HG02973 (cell line): ENCODE data around the gene L3MBTL3.
"Not testable (repeated sequence)": the region's sequence is repeated elsewhere in the genome, so short reads cannot be mapped to it uniquely, and the experiment has no call there.

Source experiments
- ATAC-seq: cut with Tn5 transposase; IDR thresholded peaks from one replicate; pipeline ENCODE4 v1.9.1; 2021; ENCODE audit warnings: moderate library complexity; ENCODE audit not compliant: unreplicated experiment

L3MBTL3 gene

GRCh38 chr6:130070792-130071191 is 52.4 kb downstream of the L3MBTL3 start:
- no peak for ATAC-seq

- ATAC-seq, result no peak
Observed at GRCh38 chr6:130075879-130076460, 57.6 kb downstream of the L3MBTL3 start.

GRCh38 chr6:130076512-130076911 is 58.1 kb downstream of the L3MBTL3 start:
- ATAC-seq, result no peak

GRCh38 chr6:130090796-130091195 is 72.4 kb downstream of the L3MBTL3 start:
- ATAC-seq, result no peak

GRCh38 chr6:130093546-130093945 is 75.2 kb downstream of the L3MBTL3 start:
- ATAC-seq, result no peak

GRCh38 chr6:130098317-130098716 is 79.9 kb downstream of the L3MBTL3 start:
- no peak for ATAC-seq

GRCh38 chr6:130099119-130099518 is 80.7 kb downstream of the L3MBTL3 start:
- ATAC-seq, result no peak

GRCh38 chr6:130105996-130106704 is 87.8 kb downstream of the L3MBTL3 start:
- peak; percentile 97 for ATAC-seq

- ATAC-seq, result no peak
Observed at GRCh38 chr6:130107710-130108109, 89.3 kb downstream of the L3MBTL3 start.

GRCh38 chr6:130111031-130111430 is 92.7 kb downstream of the L3MBTL3 start:
- no peak for ATAC-seq

GRCh38 chr6:130113201-130113710 is 94.9 kb downstream of the L3MBTL3 start:
- ATAC-seq, result no peak

GRCh38 chr6:130115036-130115435 is 96.7 kb downstream of the L3MBTL3 start:
- ATAC-seq, result peak; percentile 90

GRCh38 chr6:130116273-130116672 is 97.9 kb downstream of the L3MBTL3 start:
- peak; percentile 44 for ATAC-seq

- not testable (repeated sequence) for ATAC-seq
Observed at GRCh38 chr6:130117187-130117701, 98.9 kb downstream of the L3MBTL3 start.

- ATAC-seq, result no peak
Observed at GRCh38 chr6:130118236-130118635, 99.9 kb downstream of the L3MBTL3 start.

- ATAC-seq, result no peak
Observed at GRCh38 chr6:130119211-130119610, 100.8 kb downstream of the L3MBTL3 start.

GRCh38 chr6:130120731-130121130 is 102.3 kb downstream of the L3MBTL3 start:
- ATAC-seq, result no peak

- no peak for ATAC-seq
Observed at GRCh38 chr6:130122243-130122642, 103.9 kb downstream of the L3MBTL3 start.

GRCh38 chr6:130127195-130127594 is 108.8 kb downstream of the L3MBTL3 start:
- no peak for ATAC-seq

GRCh38 chr6:130128326-130128725 is 109.9 kb downstream of the L3MBTL3 start:
- ATAC-seq, result no peak

- no peak for ATAC-seq
Observed at GRCh38 chr6:130129762-130130246, 111.4 kb downstream of the L3MBTL3 start.

GRCh38 chr6:130132286-130132701 is 113.9 kb downstream of the L3MBTL3 start:
- ATAC-seq, result peak; percentile 85
